HL-60 (cell line): Measurements from ENCODE around the gene PHC2.

Experiments
- DNase-seq, 2 experiments: peaks; one replicate each; pipeline ENCODE4 v3.0.0-alpha.2; 2010 to 2020; ENCODE audit warnings: low read depth in 1 of 2, low spot score in 1 of 2
- H3K27ac ChIP-seq: fragments of 250-450 bp; sonication (Bioruptor Pico); replicated peaks from 2 replicates; pipeline ENCODE4 v1.5.1; 2020; ENCODE audit warnings: mild to moderate bottlenecking, moderate library complexity
- H3K27me3 ChIP-seq: fragments of 250-450 bp; sonication (Bioruptor Pico); 2 replicates; pipeline ENCODE4 v1.5.1; 2021; ENCODE audit warnings: mild to moderate bottlenecking, moderate library complexity; ENCODE audit not compliant: insufficient read depth, poor library complexity, severe bottlenecking
- H3K4me3 ChIP-seq: replicated peaks from 2 replicates; pipeline ENCODE4 v1.5.1; 2011; ENCODE audit warnings: mild to moderate bottlenecking, control low read depth, low read length; ENCODE audit not compliant: insufficient read depth
- CTCF ChIP-seq: IDR thresholded peaks from one replicate; pipeline ENCODE4 v1.5.1; 2011; ENCODE audit warnings: low read length, control low read depth, inconsistent platforms; ENCODE audit not compliant: insufficient read depth
- GABPA ChIP-seq: IDR thresholded peaks from 2 replicates; pipeline ENCODE4 v1.6.1; 2012; ENCODE audit warnings: low read depth
- POLR2AphosphoS5 ChIP-seq: IDR thresholded peaks from 2 replicates; pipeline ENCODE4 v1.6.1; 2012; ENCODE audit warnings: low read depth
- REST ChIP-seq: IDR thresholded peaks from 2 replicates; pipeline ENCODE4 v1.6.1; 2012; ENCODE audit warnings: low read depth; ENCODE audit not compliant: insufficient replicate concordance
- SPI1 ChIP-seq: IDR thresholded peaks from 2 replicates; pipeline ENCODE4 v1.6.1; 2012; ENCODE audit warnings: low read depth, mild to moderate bottlenecking, borderline replicate concordance

Gene PHC2

GRCh38 chr1:33378524-33378923 is 52.4 kb downstream of the PHC2 start:
- DNase-seq, result no peak
- Histone ChIP-seq H3K27me3 (no peaks in the 10 kb centered on the region), H3K27ac (no peak overlapping the region), H3K4me3 (no peak overlapping the region)
- no peak for TF ChIP-seq REST
- TF ChIP-seq POLR2AphosphoS5, result no peak
- TF ChIP-seq SPI1, result no peak
- no peak for TF ChIP-seq CTCF
- TF ChIP-seq GABPA, result no peak

GRCh38 chr1:33377756-33378155 is 53.1 kb downstream of the PHC2 start:
- H3K27ac ChIP-seq, result no peak overlapping the region
- DNase-seq, result no peak
- no peak overlapping the region for H3K4me3 ChIP-seq
- TF ChIP-seq GABPA (no peak), SPI1 (no peak), CTCF (no peak), REST (no peak), POLR2AphosphoS5 (no peak)
- no peaks in the 10 kb centered on the region for H3K27me3 ChIP-seq

GRCh38 chr1:33377013-33377412 is 53.9 kb downstream of the PHC2 start:
- no peak overlapping the region for H3K27ac ChIP-seq
- TF ChIP-seq REST, result no peak
- TF ChIP-seq SPI1, result no peak
- no peak for TF ChIP-seq CTCF
- no peak for TF ChIP-seq GABPA
- no peak for TF ChIP-seq POLR2AphosphoS5
- no peaks in the 10 kb centered on the region for H3K27me3 ChIP-seq
- no peak overlapping the region for H3K4me3 ChIP-seq
- no peak for DNase-seq
